T-helper 2 cell treated with Interferon-gamma antibody and Interleukin-4, amounts not matched to agents 5 μg/mL and 100 μg/mL, for 36 hours (primary cell): ENCODE results near the gene PTCD2.
"Not testable (repeated sequence)": the region's sequence is repeated elsewhere in the genome, so short reads cannot be mapped to it uniquely, and the experiment has no call there.

Experiments used
- DNase-seq: peaks from one replicate; pipeline ENCODE4 v3.0.0; 2021; ENCODE audit warnings: low spot score
- H3K27ac Mint-ChIP-seq: one replicate; pipeline ENCODE4 v1.8.0; 2021; ENCODE audit warnings: mild to moderate bottlenecking, mixed read lengths
- H3K27me3 Mint-ChIP-seq: one replicate; pipeline ENCODE4 v1.8.0; 2021; ENCODE audit warnings: low read depth, mixed read lengths
- H3K36me3 Mint-ChIP-seq: one replicate; pipeline ENCODE4 v1.8.0; 2021; ENCODE audit warnings: low read depth, mixed read lengths
- H3K4me1 Mint-ChIP-seq: one replicate; pipeline ENCODE4 v1.8.0; 2021; ENCODE audit warnings: low read depth, mixed read lengths
- H3K4me3 Mint-ChIP-seq: one replicate; pipeline ENCODE4 v1.8.0; 2022; ENCODE audit warnings: mild to moderate bottlenecking, moderate library complexity, mixed read lengths
- H3K9me3 Mint-ChIP-seq: one replicate; pipeline ENCODE4 v1.8.0; 2021; ENCODE audit warnings: mixed read lengths

Gene PTCD2

DNA sequence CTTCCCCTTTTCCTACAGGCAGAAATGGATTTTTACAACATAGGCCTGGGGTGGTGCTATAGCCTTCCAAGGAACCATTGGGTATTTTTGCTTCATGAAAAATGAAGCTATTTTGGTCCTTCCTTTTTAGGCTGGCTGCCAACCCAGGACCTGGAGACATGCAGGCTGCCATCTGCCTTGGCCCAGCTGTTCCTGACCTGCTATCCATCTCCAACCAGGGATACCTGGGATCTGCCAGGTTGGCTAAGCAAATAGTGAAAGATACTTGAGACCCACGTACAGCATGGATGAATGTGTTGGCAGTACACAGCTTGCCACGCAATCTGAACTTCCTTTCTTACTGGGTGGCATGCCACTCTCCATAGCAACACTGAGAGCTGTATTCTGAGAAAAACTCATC, 31.2 kb upstream of the PTCD2 start:
- Mint-ChIP-seq H3K27ac (no peak overlapping the region), H3K9me3 (no peaks in the 10 kb centered on the region), H3K4me1 (no peaks in the 10 kb centered on the region), H3K36me3 (peaks cover 8% of the 10 kb centered on the region), H3K27me3 (no peaks in the 10 kb centered on the region), H3K4me3 (no peak overlapping the region)
- DNase-seq = no peak

DNA sequence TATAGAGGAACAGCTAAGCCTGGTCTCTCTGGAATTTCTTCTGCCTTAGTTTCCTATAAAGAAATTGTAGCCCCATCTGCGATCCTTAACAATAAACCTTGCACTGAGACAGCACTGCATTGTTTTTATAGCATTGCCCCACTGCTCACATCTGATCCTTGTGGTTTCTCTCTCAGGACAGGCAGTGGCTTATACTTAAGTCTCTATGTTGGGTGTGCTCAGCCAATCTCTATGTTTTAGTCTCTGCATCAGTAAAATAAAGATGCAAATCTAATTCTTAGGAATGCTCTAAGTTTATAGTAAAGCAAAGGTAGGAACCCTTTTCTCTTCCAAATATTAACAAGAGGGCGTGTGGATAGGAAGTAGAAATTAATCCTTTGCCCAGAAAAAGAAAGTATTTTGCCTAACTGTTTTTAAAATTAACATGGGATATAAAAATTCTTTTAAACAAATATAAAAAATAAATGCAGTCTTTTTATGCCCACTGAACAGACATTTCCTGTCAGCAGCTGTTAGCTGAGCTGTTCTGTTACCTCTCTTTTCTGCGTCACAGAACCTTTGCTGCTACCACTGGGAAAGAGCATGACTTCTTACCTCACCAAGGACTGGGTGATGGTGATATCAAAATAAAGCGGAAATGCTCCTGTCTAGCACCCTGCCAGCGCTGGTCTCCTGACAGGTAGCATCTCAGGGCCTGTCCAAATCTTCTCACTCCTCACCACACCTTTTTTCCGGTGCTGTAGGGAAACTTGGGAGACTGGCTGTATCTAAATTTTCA, 29.6 kb upstream of the PTCD2 start:
- H3K9me3 Mint-ChIP-seq = no peaks in the 10 kb centered on the region
- H3K36me3 Mint-ChIP-seq = peaks cover 14% of the 10 kb centered on the region
- no peak for DNase-seq
- no peaks in the 10 kb centered on the region for H3K27me3 Mint-ChIP-seq
- H3K4me1 Mint-ChIP-seq = no peaks in the 10 kb centered on the region
- no peak overlapping the region for H3K4me3 Mint-ChIP-seq
- no peak overlapping the region for H3K27ac Mint-ChIP-seq

DNA sequence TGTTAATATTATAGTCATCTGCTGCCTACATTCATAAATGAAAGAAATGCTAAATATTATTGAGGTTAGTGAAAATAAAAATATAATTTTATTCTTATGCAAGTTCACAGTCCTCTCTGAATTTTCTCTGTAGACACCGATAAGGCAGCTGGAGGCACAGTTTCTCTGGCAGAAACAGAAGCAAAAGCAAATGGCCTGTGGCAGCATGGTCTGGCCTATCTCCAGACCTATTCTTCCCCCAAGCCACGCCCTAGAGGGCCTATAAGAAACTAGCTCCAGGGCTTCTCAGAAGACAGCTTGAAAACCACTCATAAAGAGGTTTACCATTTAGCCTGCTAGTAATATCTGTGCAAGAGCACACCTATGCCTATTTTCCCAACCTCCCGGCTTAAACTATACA, 28.6 kb upstream of the PTCD2 start:
- peaks cover 18% of the 10 kb centered on the region for H3K36me3 Mint-ChIP-seq
- no peak overlapping the region for H3K4me3 Mint-ChIP-seq
- H3K4me1 Mint-ChIP-seq = no peaks in the 10 kb centered on the region
- H3K27me3 Mint-ChIP-seq = no peaks in the 10 kb centered on the region
- no peaks in the 10 kb centered on the region for H3K9me3 Mint-ChIP-seq
- H3K27ac Mint-ChIP-seq = no peak overlapping the region
- DNase-seq = no peak

DNA sequence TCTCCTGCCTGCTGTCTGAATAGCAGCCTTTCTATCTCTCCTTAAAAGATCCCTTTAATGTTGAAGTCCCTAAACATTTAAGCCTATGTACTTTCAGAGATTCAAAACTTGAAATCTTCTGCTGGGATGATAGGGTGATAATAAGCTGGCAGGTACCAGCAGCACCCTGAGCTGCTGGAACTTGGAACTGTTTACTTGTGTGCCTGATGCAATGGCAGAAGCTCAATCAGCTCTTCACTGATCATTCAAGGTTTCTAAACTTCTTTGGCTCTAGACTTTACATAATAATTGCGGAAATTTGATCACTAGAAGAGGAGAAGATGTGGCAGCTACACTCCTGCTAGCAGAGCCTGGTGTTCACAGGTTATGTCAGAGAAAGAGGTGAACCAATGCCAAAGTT, 27.8 kb upstream of the PTCD2 start:
- Mint-ChIP-seq H3K4me1 (peaks cover under 1% of the 10 kb centered on the region), H3K36me3 (peaks cover 19% of the 10 kb centered on the region), H3K27ac (no peak overlapping the region), H3K4me3 (no peak overlapping the region), H3K9me3 (no peaks in the 10 kb centered on the region), H3K27me3 (no peaks in the 10 kb centered on the region)
- DNase-seq = no peak

- Mint-ChIP-seq H3K27ac (no peak overlapping the region), H3K4me1 (peaks cover 5% of the 10 kb centered on the region), H3K9me3 (no peaks in the 10 kb centered on the region), H3K4me3 (no peak overlapping the region), H3K36me3 (peaks cover 21% of the 10 kb centered on the region), H3K27me3 (no peaks in the 10 kb centered on the region)
- DNase-seq = no peak
Observed at GRCh38 chr5:72293495-72294055, 26.6 kb upstream of the PTCD2 start.

- no peaks in the 10 kb centered on the region for H3K9me3 Mint-ChIP-seq
- H3K4me1 Mint-ChIP-seq = peaks cover 5% of the 10 kb centered on the region
- DNase-seq = no peak
- H3K27me3 Mint-ChIP-seq = no peaks in the 10 kb centered on the region
- H3K36me3 Mint-ChIP-seq = peaks cover 22% of the 10 kb centered on the region
- H3K27ac Mint-ChIP-seq = no peak overlapping the region
- H3K4me3 Mint-ChIP-seq = no peak overlapping the region
Observed at GRCh38 chr5:72294473-72294872, 25.7 kb upstream of the PTCD2 start.

GRCh38 chr5:72295539-72295938, 24.6 kb upstream of the PTCD2 start:
- peaks cover 31% of the 10 kb centered on the region for H3K36me3 Mint-ChIP-seq
- H3K27ac Mint-ChIP-seq = no peak overlapping the region
- H3K27me3 Mint-ChIP-seq = no peaks in the 10 kb centered on the region
- peaks cover 12% of the 10 kb centered on the region for H3K4me1 Mint-ChIP-seq
- DNase-seq = no peak
- no peak overlapping the region for H3K4me3 Mint-ChIP-seq
- H3K9me3 Mint-ChIP-seq = no peaks in the 10 kb centered on the region

DNA sequence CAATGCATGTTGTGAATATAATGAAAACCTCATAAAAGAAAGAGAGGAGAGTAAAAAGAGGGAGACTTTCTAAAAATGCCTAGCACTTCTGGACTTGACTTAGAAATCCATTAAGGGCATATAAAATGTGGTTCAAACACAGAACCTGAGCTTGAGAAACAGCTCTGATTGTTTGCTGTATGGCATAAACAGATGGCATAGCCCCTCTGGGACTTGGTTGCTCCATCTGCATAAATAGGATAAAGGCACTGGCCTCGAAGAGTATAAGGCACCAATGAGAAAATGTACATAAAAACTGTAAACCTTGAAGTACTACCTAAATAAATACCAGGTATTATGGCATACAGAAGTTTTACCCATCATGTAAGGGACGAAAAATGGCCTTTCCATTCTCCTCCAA, 23.9 kb upstream of the PTCD2 start:
- no peak overlapping the region for H3K27ac Mint-ChIP-seq
- H3K9me3 Mint-ChIP-seq = no peaks in the 10 kb centered on the region
- H3K27me3 Mint-ChIP-seq = no peaks in the 10 kb centered on the region
- H3K36me3 Mint-ChIP-seq = peaks cover 31% of the 10 kb centered on the region
- H3K4me3 Mint-ChIP-seq = no peak overlapping the region
- DNase-seq = no peak
- H3K4me1 Mint-ChIP-seq = peaks cover 15% of the 10 kb centered on the region

GRCh38 chr5:72298136-72298535, 22.0 kb upstream of the PTCD2 start:
- not testable (repeated sequence) for H3K27ac Mint-ChIP-seq, H3K9me3 Mint-ChIP-seq, DNase-seq, H3K4me3 Mint-ChIP-seq, H3K27me3 Mint-ChIP-seq
- Mint-ChIP-seq H3K4me1 (peaks cover 16% of the 10 kb centered on the region), H3K36me3 (peaks cover 36% of the 10 kb centered on the region)

DNA sequence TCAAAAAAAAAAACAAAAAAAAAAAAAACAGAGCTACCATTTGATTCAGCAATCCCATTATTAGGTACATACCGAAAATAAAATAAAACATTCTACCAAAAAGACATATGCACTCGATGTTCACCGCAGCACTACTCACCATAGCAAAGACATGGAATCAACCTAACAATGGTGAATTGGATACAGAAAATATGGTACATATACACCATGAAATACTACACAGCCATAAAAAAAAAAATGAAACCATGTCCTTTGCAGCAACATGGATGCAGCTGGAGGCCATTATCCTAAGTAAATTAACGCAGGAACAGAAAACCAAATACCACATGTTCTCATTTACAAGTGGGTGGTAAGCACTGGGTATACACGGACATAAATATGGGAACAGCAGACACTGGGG, 21.5 kb upstream of the PTCD2 start:
- H3K4me1 Mint-ChIP-seq = peaks cover 18% of the 10 kb centered on the region
- H3K9me3 Mint-ChIP-seq = no peaks in the 10 kb centered on the region
- H3K36me3 Mint-ChIP-seq = peaks cover 39% of the 10 kb centered on the region
- H3K4me3 Mint-ChIP-seq = no peak overlapping the region
- H3K27ac Mint-ChIP-seq = no peak overlapping the region
- DNase-seq = no peak
- no peaks in the 10 kb centered on the region for H3K27me3 Mint-ChIP-seq

GRCh38 chr5:72300590-72301339, 19.4 kb upstream of the PTCD2 start:
- no peak for DNase-seq
- Mint-ChIP-seq H3K27ac (no peak overlapping the region), H3K4me3 (no peak overlapping the region), H3K4me1 (peaks cover 27% of the 10 kb centered on the region), H3K27me3 (no peaks in the 10 kb centered on the region), H3K9me3 (no peaks in the 10 kb centered on the region), H3K36me3 (peaks cover 39% of the 10 kb centered on the region)

DNA sequence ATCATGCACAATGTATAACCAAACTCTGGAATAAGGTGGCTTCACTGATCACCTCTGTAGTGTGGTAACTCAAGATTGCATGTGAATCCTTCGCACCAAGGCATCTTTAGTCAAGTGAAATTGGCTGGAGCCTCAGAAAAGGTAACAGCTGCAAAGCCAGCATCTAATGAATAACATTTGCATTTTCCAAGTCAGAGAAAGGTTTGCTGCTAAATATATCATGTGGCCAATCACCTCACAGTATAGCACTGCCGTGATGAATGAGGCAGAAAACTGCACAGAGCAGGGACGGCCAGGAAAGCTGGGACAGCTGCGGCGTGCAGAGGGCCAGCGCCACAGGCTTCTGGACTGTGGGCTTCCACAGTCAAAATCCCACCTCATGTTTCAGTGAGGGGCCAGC, 18.6 kb upstream of the PTCD2 start:
- peaks cover 38% of the 10 kb centered on the region for H3K36me3 Mint-ChIP-seq
- H3K27me3 Mint-ChIP-seq = no peaks in the 10 kb centered on the region
- peaks cover 27% of the 10 kb centered on the region for H3K4me1 Mint-ChIP-seq
- DNase-seq = no peak
- no peaks in the 10 kb centered on the region for H3K9me3 Mint-ChIP-seq
- no peak overlapping the region for H3K27ac Mint-ChIP-seq
- H3K4me3 Mint-ChIP-seq = no peak overlapping the region

DNA sequence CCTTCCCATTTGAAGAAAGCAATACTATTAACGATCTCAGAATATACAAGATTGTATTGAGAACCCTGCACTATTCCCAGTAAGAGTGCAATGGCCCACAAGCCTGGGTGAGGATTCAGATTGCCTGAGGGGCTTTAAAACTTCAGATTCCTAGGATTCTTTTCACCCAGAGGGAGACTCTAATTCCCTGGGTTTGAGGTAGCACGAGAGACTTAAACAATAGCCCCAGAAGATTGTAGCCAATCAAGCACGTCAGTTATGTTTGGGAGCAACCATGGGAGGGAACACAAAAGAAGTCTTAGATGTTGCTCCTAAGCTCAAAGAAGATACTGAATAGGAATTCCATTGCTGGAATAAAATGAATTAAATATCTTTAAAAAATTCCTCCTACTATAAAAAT, 18.0 kb upstream of the PTCD2 start:
- H3K27ac Mint-ChIP-seq = no peak overlapping the region
- DNase-seq = no peak
- H3K4me1 Mint-ChIP-seq = peaks cover 27% of the 10 kb centered on the region
- H3K36me3 Mint-ChIP-seq = peaks cover 36% of the 10 kb centered on the region
- H3K9me3 Mint-ChIP-seq = no peaks in the 10 kb centered on the region
- H3K4me3 Mint-ChIP-seq = no peak overlapping the region
- H3K27me3 Mint-ChIP-seq = no peaks in the 10 kb centered on the region
